ENCODE data around the gene ABHD11.

The ABHD11 gene

GRCh38 chr7:73770002-73770859 is 31.6 kb upstream of the ABHD11 start, which contains the start of gene CLDN3:
CLDN3 (minus strand) TSS chr7:73770270; CDS start chr7:73770049, 221 bp downstream.
- no peak for TF ChIP-seq CTCF (conservative IDR thresholded peaks at IDR 0.05; ENCODE audit: low read depth, low read length)
- peak within 1 kb of the TSS; percentile 96 for H2AFZ ChIP-seq (ENCODE audit: low read depth)
- H3K27me3 ChIP-seq (ENCODE audit: insufficient read depth, low read depth), result no peaks in the 10 kb centered on the region
- H3K4me3 ChIP-seq (IDR thresholded peaks at IDR 0.05; ENCODE audit: insufficient read depth, low read depth, low read length), result no peak within 1 kb of the TSS
- no peaks in the 10 kb centered on the region for H4K20me1 ChIP-seq (ENCODE audit: insufficient read depth)
- no peaks in the 10 kb centered on the region for H3K36me3 ChIP-seq (ENCODE audit: insufficient read depth)
- H3K79me2 ChIP-seq (ENCODE audit: insufficient read depth, low read depth), result no peaks in the 10 kb centered on the region
- H3K27ac ChIP-seq, result peak within 1 kb of the TSS; percentile 62
- H3K4me1 ChIP-seq (ENCODE audit: low read depth, poor library complexity, severe bottlenecking), result peaks cover 64% of the 10 kb centered on the region
- H3K9ac ChIP-seq, result peak within 1 kb of the TSS; percentile 73
- H3K4me2 ChIP-seq, result peak within 1 kb of the TSS; percentile 35

- peak overlapping the region; percentile 96 for H2AFZ ChIP-seq (ENCODE audit: low read depth)
- H3K4me1 ChIP-seq (ENCODE audit: low read depth, poor library complexity, severe bottlenecking), result peaks cover 57% of the 10 kb centered on the region
- H3K4me2 ChIP-seq, result peak overlapping the region; percentile 35; the same call in 1 of the 2 replicates
- H4K20me1 ChIP-seq (ENCODE audit: insufficient read depth), result no peaks in the 10 kb centered on the region
- peak overlapping the region; percentile 62 for H3K27ac ChIP-seq
- peak overlapping the region; percentile 73 for H3K9ac ChIP-seq
- TF ChIP-seq CTCF (conservative IDR thresholded peaks at IDR 0.05; ENCODE audit: low read depth, low read length), result no peak
- H3K4me3 ChIP-seq (IDR thresholded peaks at IDR 0.05; ENCODE audit: insufficient read depth, low read depth, low read length), result no peak overlapping the region
- no peaks in the 10 kb centered on the region for H3K79me2 ChIP-seq (ENCODE audit: insufficient read depth, low read depth)
- H3K27me3 ChIP-seq (ENCODE audit: insufficient read depth, low read depth), result no peaks in the 10 kb centered on the region
- H3K36me3 ChIP-seq (ENCODE audit: insufficient read depth), result no peaks in the 10 kb centered on the region
Observed at GRCh38 chr7:73769481-73770001, 30.9 kb upstream of the ABHD11 start.

GRCh38 chr7:73768641-73769480 is 30.3 kb upstream of the ABHD11 start:
- no peak for TF ChIP-seq CTCF (conservative IDR thresholded peaks at IDR 0.05; ENCODE audit: low read depth, low read length)
- no peak overlapping the region for H3K4me3 ChIP-seq (IDR thresholded peaks at IDR 0.05; ENCODE audit: insufficient read depth, low read depth, low read length)
- no peaks in the 10 kb centered on the region for H3K36me3 ChIP-seq (ENCODE audit: insufficient read depth)
- no peaks in the 10 kb centered on the region for H3K79me2 ChIP-seq (ENCODE audit: insufficient read depth, low read depth)
- no peaks in the 10 kb centered on the region for H4K20me1 ChIP-seq (ENCODE audit: insufficient read depth)
- no peaks in the 10 kb centered on the region for H3K27me3 ChIP-seq (ENCODE audit: insufficient read depth, low read depth)
- no peak overlapping the region for H3K9ac ChIP-seq
- H2AFZ ChIP-seq (ENCODE audit: low read depth), result no peak overlapping the region
- no peak overlapping the region for H3K4me2 ChIP-seq
- H3K27ac ChIP-seq, result no peak overlapping the region
- H3K4me1 ChIP-seq (ENCODE audit: low read depth, poor library complexity, severe bottlenecking), result peaks cover 51% of the 10 kb centered on the region

- H3K79me2 ChIP-seq (ENCODE audit: insufficient read depth, low read depth), result no peaks in the 10 kb centered on the region
- H3K36me3 ChIP-seq (ENCODE audit: insufficient read depth), result no peaks in the 10 kb centered on the region
- no peaks in the 10 kb centered on the region for H4K20me1 ChIP-seq (ENCODE audit: insufficient read depth)
- peak overlapping the region; percentile 38 for H3K9ac ChIP-seq
- H3K4me2 ChIP-seq, result peak overlapping the region; percentile 76
- H3K4me3 ChIP-seq (IDR thresholded peaks at IDR 0.05; ENCODE audit: insufficient read depth, low read depth, low read length), result no peak overlapping the region
- peaks cover 40% of the 10 kb centered on the region for H3K4me1 ChIP-seq (ENCODE audit: low read depth, poor library complexity, severe bottlenecking)
- H2AFZ ChIP-seq (ENCODE audit: low read depth), result peak overlapping the region; percentile 48
- H3K27ac ChIP-seq, result peak overlapping the region; percentile 61
- no peak for TF ChIP-seq CTCF (conservative IDR thresholded peaks at IDR 0.05; ENCODE audit: low read depth, low read length)
- H3K27me3 ChIP-seq (ENCODE audit: insufficient read depth, low read depth), result no peaks in the 10 kb centered on the region
Observed at GRCh38 chr7:73766556-73767229, 28.1 kb upstream of the ABHD11 start.

Measured in KMS-11 (cell line).